ENCODE results near the gene IL17RD.

DNA sequence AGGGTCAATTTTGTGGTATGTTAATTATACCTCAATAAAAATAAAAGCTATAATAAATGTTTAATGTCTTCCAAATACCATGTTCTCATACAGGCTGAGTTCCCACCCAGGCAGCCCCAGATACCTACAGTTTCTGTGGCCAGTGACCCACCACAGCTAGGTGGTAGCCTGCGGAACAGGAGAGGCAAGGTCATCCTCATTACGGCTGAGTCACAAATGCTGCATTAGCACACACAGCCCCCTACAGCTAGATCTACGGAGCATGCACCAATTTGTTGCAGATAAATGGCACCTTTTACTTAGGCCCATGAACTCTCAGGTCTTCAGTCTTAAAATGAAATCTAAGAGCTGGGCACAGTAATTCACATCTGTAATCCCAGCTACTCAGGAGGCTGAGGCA, 99.6 kb downstream of the IL17RD start:
- TF ChIP-seq, protein P1, sequence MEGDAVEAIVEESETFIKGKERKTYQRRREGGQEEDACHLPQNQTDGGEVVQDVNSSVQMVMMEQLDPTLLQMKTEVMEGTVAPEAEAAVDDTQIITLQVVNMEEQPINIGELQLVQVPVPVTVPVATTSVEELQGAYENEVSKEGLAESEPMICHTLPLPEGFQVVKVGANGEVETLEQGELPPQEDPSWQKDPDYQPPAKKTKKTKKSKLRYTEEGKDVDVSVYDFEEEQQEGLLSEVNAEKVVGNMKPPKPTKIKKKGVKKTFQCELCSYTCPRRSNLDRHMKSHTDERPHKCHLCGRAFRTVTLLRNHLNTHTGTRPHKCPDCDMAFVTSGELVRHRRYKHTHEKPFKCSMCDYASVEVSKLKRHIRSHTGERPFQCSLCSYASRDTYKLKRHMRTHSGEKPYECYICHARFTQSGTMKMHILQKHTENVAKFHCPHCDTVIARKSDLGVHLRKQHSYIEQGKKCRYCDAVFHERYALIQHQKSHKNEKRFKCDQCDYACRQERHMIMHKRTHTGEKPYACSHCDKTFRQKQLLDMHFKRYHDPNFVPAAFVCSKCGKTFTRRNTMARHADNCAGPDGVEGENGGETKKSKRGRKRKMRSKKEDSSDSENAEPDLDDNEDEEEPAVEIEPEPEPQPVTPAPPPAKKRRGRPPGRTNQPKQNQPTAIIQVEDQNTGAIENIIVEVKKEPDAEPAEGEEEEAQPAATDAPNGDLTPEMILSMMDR (IDR thresholded peaks at IDR 0.05): no peak
- TF ChIP-seq, protein P2, sequence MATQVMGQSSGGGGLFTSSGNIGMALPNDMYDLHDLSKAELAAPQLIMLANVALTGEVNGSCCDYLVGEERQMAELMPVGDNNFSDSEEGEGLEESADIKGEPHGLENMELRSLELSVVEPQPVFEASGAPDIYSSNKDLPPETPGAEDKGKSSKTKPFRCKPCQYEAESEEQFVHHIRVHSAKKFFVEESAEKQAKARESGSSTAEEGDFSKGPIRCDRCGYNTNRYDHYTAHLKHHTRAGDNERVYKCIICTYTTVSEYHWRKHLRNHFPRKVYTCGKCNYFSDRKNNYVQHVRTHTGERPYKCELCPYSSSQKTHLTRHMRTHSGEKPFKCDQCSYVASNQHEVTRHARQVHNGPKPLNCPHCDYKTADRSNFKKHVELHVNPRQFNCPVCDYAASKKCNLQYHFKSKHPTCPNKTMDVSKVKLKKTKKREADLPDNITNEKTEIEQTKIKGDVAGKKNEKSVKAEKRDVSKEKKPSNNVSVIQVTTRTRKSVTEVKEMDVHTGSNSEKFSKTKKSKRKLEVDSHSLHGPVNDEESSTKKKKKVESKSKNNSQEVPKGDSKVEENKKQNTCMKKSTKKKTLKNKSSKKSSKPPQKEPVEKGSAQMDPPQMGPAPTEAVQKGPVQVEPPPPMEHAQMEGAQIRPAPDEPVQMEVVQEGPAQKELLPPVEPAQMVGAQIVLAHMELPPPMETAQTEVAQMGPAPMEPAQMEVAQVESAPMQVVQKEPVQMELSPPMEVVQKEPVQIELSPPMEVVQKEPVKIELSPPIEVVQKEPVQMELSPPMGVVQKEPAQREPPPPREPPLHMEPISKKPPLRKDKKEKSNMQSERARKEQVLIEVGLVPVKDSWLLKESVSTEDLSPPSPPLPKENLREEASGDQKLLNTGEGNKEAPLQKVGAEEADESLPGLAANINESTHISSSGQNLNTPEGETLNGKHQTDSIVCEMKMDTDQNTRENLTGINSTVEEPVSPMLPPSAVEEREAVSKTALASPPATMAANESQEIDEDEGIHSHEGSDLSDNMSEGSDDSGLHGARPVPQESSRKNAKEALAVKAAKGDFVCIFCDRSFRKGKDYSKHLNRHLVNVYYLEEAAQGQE (IDR thresholded peaks at IDR 0.05; ENCODE audit: insufficient read depth in 1 of 2, low read depth in 2 of 2, low read length in 1 of 2): no peak
- TF ChIP-seq POLR2AphosphoS5 (IDR thresholded peaks at IDR 0.05; ENCODE audit: low read depth, low read length) (no peak), SIN3A (IDR thresholded peaks at IDR 0.05; ENCODE audit: borderline replicate concordance, insufficient read depth, low read depth, low read length) (no peak)

Measured in Panc1 (cell line).